IPS-18a (cell line): ENCODE measurements around the gene TFDP1.
"Not testable (repeated sequence)": the region's sequence is repeated elsewhere in the genome, so short reads cannot be mapped to it uniquely, and the experiment has no call there.

ENCODE experiments used
- H3K27ac ChIP-seq: one replicate; pipeline ENCODE4 v1.5.1; 2013; ENCODE audit warnings: low read length
- H3K27me3 ChIP-seq: one replicate; pipeline ENCODE4 v1.6.1; 2013; ENCODE audit warnings: mild to moderate bottlenecking, low read length; ENCODE audit not compliant: control insufficient read depth, insufficient read depth
- H3K36me3 ChIP-seq: one replicate; pipeline ENCODE4 v1.6.1; 2013; ENCODE audit warnings: low read depth, low read length; ENCODE audit not compliant: control insufficient read depth
- H3K4me1 ChIP-seq: one replicate; pipeline ENCODE4 v1.6.1; 2013; ENCODE audit warnings: low read depth, low read length; ENCODE audit not compliant: control insufficient read depth
- H3K4me3 ChIP-seq: one replicate; pipeline ENCODE4 v1.5.1; 2013; ENCODE audit warnings: low read length
- H3K9ac ChIP-seq: one replicate; pipeline ENCODE4 v1.6.1; 2013; ENCODE audit warnings: mild to moderate bottlenecking, low read length, moderate library complexity
- H3K9me3 ChIP-seq: one replicate; pipeline ENCODE4 v1.6.1; 2013; ENCODE audit warnings: low read depth, low read length; ENCODE audit not compliant: control insufficient read depth

The TFDP1 gene

GRCh38 chr13:113562085-113562749 lies 22.3 kb upstream of the TFDP1 start:
- H3K9ac ChIP-seq = no peak overlapping the region
- no peaks in the 10 kb centered on the region for H3K4me1 ChIP-seq
- no peaks in the 10 kb centered on the region for H3K9me3 ChIP-seq
- H3K27ac ChIP-seq = no peak overlapping the region
- H3K36me3 ChIP-seq = no peaks in the 10 kb centered on the region
- H3K27me3 ChIP-seq = no peaks in the 10 kb centered on the region
- H3K4me3 ChIP-seq = no peak overlapping the region

- no peak overlapping the region for H3K4me3 ChIP-seq
- no peaks in the 10 kb centered on the region for H3K27me3 ChIP-seq
- H3K4me1 ChIP-seq = no peaks in the 10 kb centered on the region
- no peaks in the 10 kb centered on the region for H3K36me3 ChIP-seq
- H3K27ac ChIP-seq = no peak overlapping the region
- no peaks in the 10 kb centered on the region for H3K9me3 ChIP-seq
- no peak overlapping the region for H3K9ac ChIP-seq
These were observed 21.7 kb upstream of the TFDP1 start for GRCh38 chr13:113562844-113563243.

- not testable (repeated sequence) for H3K4me1 ChIP-seq, H3K36me3 ChIP-seq, H3K27me3 ChIP-seq, H3K9me3 ChIP-seq, H3K9ac ChIP-seq, H3K27ac ChIP-seq, H3K4me3 ChIP-seq
These were observed 21.0 kb upstream of the TFDP1 start for GRCh38 chr13:113563511-113563910.

- Histone ChIP-seq H3K27ac (no peak overlapping the region), H3K9me3 (no peaks in the 10 kb centered on the region), H3K4me3 (no peak overlapping the region), H3K27me3 (no peaks in the 10 kb centered on the region), H3K4me1 (no peaks in the 10 kb centered on the region), H3K9ac (no peak overlapping the region), H3K36me3 (no peaks in the 10 kb centered on the region)
These were observed 20.1 kb upstream of the TFDP1 start for GRCh38 chr13:113564331-113565023.

- no peaks in the 10 kb centered on the region for H3K9me3 ChIP-seq
- no peaks in the 10 kb centered on the region for H3K4me1 ChIP-seq
- no peak overlapping the region for H3K4me3 ChIP-seq
- no peak overlapping the region for H3K9ac ChIP-seq
- no peaks in the 10 kb centered on the region for H3K27me3 ChIP-seq
- no peak overlapping the region for H3K27ac ChIP-seq
- no peaks in the 10 kb centered on the region for H3K36me3 ChIP-seq
These were observed 18.9 kb upstream of the TFDP1 start for GRCh38 chr13:113565526-113566226.

- no peak overlapping the region for H3K27ac ChIP-seq
- no peaks in the 10 kb centered on the region for H3K4me1 ChIP-seq
- no peaks in the 10 kb centered on the region for H3K9me3 ChIP-seq
- H3K36me3 ChIP-seq = no peaks in the 10 kb centered on the region
- H3K27me3 ChIP-seq = no peaks in the 10 kb centered on the region
- no peak overlapping the region for H3K9ac ChIP-seq
- H3K4me3 ChIP-seq = no peak overlapping the region
These were observed 18.4 kb upstream of the TFDP1 start for GRCh38 chr13:113566227-113566561.

- Histone ChIP-seq H3K4me3 (no peak overlapping the region), H3K27me3 (no peaks in the 10 kb centered on the region), H3K9ac (no peak overlapping the region), H3K4me1 (no peaks in the 10 kb centered on the region), H3K9me3 (no peaks in the 10 kb centered on the region), H3K36me3 (no peaks in the 10 kb centered on the region), H3K27ac (no peak overlapping the region)
These were observed 16.9 kb upstream of the TFDP1 start for GRCh38 chr13:113567681-113568080.

- no peaks in the 10 kb centered on the region for H3K36me3 ChIP-seq
- no peak overlapping the region for H3K27ac ChIP-seq
- no peak overlapping the region for H3K9ac ChIP-seq
- no peak overlapping the region for H3K4me3 ChIP-seq
- no peaks in the 10 kb centered on the region for H3K27me3 ChIP-seq
- H3K9me3 ChIP-seq = peaks cover 6% of the 10 kb centered on the region
- no peaks in the 10 kb centered on the region for H3K4me1 ChIP-seq
These were observed 11.5 kb upstream of the TFDP1 start for GRCh38 chr13:113573065-113573464.

- H3K27me3 ChIP-seq = no peaks in the 10 kb centered on the region
- H3K4me3 ChIP-seq = no peak overlapping the region
- no peaks in the 10 kb centered on the region for H3K36me3 ChIP-seq
- no peak overlapping the region for H3K9ac ChIP-seq
- H3K4me1 ChIP-seq = no peaks in the 10 kb centered on the region
- peaks cover 6% of the 10 kb centered on the region for H3K9me3 ChIP-seq
- no peak overlapping the region for H3K27ac ChIP-seq
These were observed 8.0 kb upstream of the TFDP1 start for GRCh38 chr13:113576597-113576996.

- peaks cover 6% of the 10 kb centered on the region for H3K9me3 ChIP-seq
- no peaks in the 10 kb centered on the region for H3K36me3 ChIP-seq
- H3K27ac ChIP-seq = no peak overlapping the region
- no peak overlapping the region for H3K4me3 ChIP-seq
- H3K9ac ChIP-seq = no peak overlapping the region
- no peaks in the 10 kb centered on the region for H3K27me3 ChIP-seq
- H3K4me1 ChIP-seq = no peaks in the 10 kb centered on the region
These were observed 6.6 kb upstream of the TFDP1 start for GRCh38 chr13:113577881-113578435.

- no peaks in the 10 kb centered on the region for H3K27me3 ChIP-seq
- no peak overlapping the region for H3K4me3 ChIP-seq
- H3K36me3 ChIP-seq = no peaks in the 10 kb centered on the region
These were observed 4.9 kb upstream of the TFDP1 start for GRCh38 chr13:113579686-113580085.

More at GRCh38 chr13:113579686-113580085, 4.9 kb upstream of the TFDP1 start:
- no peak overlapping the region for H3K9ac ChIP-seq
- H3K9me3 ChIP-seq = peaks cover 6% of the 10 kb centered on the region
- H3K27ac ChIP-seq = no peak overlapping the region
- H3K4me1 ChIP-seq = no peaks in the 10 kb centered on the region
